T-helper 2 cell (primary cell): ENCODE measurements around the gene STK11.

Experiments
- DNase-seq, 5 experiments: peaks; one replicate each; pipeline versions ENCODE4 v3.0.0 to v3.0.0-alpha.2; 2012 to 2022

STK11 gene

GRCh38 chr19:1226522-1227303 lies 21.1 kb downstream of the STK11 start:
- DNase-seq: no peak

- DNase-seq: no peak
Observed at GRCh38 chr19:1227304-1228054, 21.9 kb downstream of the STK11 start.

- DNase-seq: no peak
Observed at GRCh38 chr19:1228161-1228957, 22.8 kb downstream of the STK11 start.

DNA sequence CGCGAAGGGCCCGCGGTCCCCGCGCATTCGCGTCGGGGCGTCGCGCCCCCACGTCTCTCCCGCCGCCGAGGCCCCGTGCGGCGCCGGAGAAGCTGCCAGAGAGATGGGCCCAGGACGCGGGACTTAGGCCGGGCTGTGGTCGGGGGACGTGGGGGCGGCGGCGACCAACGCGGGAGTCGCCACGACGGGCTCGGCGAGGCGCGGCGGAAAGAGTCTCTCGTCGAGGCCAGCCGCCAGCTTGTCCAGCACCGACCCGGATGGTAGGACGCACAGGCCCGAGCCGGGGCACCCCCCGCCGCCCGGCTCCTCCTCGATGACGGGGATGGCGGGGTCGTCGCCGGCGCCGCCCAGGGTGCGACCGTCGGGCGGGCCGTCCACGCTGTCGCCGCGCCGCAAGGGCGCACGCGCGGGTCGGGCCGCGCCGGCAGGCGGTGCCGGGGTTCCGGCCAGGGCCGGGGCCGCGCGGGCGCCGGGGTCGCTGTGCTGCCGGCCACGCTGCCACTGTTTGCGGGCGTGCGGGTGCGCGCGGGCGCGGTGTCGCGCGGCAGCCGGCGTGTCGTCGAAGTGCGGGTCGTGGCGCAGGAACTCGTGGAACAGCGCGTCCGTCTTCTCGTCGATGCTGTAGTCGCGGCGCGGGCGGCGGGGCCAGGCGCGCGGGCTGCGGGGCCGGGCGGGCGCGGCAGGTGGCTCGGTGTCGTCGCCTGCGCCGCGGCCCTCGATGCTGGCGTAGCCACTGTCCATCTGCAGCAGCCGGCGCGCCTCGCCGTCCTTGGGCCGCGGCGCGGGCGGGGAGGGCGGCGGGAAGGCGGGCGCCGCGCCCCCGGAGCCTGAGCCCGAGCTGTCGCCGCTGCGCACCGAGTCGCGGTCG lies 23.7 kb downstream of the STK11 start:
- no peak for DNase-seq

DNA sequence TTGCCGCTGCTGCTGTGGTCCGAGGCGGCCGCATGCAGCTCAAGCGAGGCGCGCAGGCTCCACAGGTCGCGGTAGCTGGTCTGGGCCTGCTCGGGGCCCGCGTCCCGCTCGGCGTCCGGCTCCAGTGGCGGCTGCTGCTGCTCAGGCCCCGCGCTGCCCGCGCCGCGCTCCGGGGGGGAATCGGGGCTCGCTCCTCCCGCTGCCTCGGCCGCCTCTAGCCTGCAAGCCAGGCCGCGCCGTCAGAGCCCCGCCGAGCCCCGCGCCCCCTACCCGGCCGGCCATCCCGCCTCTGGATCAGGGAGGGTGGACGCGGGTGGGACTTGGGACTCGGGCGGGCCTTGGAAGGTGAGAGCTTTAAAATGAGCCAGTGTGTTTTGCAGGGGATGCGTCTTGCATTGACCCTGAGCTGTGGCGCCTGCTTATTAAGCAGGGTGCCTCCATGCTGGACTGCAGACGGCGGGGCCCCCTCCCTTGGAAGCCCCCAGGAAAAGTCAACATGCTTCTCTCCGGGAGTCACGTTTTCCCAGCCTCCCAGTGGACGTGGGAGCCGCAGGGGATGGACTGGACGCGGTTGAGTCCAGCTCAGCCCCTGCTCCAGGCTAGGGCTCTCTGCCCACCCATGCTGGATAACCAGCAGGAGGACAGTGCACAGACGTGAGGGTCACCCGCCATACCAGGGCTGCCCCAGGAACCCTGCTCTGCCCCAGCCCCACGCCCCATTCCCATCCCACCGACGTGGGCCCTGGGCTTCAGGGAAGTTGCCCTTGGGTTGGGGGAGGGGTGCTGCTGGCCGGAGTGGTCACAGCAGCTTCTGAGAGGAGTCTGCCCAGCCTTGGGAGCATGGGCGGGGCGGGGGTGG lies 24.6 kb downstream of the STK11 start:
- no peak for DNase-seq

DNA sequence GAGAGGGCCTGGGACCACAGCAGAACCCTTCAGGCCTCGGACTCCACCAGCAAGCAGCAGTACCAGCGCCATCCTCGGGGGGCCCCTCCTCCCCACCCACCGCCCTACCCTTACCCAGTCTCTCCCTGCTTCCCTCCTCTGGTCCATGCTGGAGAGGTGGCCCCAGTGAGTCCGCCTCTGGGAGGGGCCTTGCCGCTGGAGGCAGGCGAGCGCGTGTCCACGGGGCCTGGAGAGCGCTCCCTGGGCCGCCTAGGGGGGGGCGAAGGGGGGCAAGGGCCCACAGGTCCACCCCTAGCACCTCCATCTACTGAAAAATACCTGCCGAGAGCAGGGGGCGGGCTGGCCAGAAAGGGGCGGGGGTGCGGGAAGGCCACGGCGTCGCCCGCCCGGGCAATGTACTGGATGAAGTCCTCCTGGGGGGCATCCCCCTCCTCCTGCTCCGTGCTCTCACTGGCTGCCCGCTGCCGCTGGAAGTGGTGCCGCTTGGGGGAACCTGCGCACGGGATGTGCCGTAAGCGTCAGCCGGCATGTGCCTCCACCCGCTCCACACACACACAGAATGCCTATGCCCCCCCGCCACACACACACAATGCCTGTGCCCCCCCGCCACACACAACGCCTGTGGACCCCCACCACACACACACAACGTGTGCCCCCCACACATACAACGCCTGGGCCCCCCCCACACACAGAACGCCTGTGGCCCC lies 25.4 kb downstream of the STK11 start:
- no peak for DNase-seq

- DNase-seq: no peak
Observed at GRCh38 chr19:1231729-1232637, 26.4 kb downstream of the STK11 start.

DNA sequence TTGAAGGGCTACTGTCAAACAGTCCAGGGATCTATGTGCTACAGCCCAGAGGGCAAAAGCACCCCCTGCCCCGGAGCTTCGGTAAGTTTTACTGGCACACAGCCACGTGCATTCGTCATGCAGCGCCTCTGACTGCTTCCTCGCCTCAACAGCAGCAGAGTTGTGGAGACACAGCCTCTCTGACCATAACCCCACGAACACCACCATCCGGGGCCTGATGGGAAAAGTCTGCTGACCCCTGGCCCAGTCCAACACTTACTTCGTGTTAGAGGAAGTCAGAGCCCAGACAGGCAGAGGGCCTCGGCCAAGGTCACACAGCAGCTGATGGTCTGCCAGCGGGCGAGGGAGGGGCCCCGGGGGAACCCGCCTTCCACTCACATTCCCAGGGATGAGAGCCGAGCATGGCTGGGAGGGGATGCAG lies 27.1 kb downstream of the STK11 start:
- DNase-seq: no peak

DNA sequence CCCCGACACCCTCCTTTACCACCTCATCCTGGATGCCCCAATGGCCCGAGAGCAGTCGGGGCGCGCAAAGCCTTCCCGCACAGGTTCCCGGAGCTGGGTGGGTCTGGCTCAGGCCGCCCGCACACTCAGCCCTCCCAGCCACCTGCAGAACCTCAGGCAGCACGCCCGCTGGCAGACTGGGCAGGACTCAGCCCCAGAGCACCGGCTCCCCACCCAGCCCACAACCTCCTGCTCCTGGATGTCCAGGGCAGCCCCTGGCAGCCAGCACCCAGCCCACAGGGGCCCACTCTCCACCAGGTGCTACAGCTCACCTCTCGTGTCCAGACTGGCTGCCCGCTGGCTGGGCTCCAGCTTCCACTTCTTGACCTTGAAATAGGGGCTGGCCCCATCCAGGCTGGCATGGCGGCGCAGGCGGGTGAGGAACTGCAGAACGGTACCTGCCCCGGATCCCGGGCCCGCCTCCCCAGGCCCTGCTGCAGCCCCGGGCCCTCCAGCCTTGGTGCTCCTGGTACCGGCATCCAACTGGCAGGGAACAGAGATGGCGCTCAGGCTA lies 27.6 kb downstream of the STK11 start:
- DNase-seq: no peak

- DNase-seq: no peak
Observed at GRCh38 chr19:1234051-1234954, 28.7 kb downstream of the STK11 start.

DNA sequence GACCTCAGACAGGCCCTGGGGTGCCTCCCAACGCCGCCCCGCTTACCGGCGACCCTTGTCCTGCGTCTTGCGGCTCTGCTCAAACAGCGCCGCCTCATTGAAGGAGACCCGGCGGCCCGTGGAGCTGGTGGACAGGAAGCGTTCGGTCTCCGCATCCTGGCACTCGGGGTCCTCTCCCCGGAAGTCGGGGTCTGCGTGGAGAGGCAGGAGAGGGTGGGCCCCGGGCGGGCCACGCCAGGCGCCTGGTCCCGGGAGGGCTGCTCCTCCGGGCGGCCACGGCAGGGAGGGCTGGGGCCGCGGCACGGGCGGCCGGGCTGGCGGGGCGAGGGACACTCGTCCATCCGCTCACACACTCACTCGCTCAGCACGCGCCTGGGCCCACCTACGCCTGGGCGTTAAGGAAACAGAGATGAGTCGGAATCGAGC lies 29.4 kb downstream of the STK11 start:
- DNase-seq: no peak

- no peak for DNase-seq
Observed at GRCh38 chr19:1235625-1236538, 30.3 kb downstream of the STK11 start.

GRCh38 chr19:1236576-1236975 lies 31.0 kb downstream of the STK11 start:
- DNase-seq: no peak

GRCh38 chr19:1237027-1237659 lies 31.6 kb downstream of the STK11 start:
- no peak for DNase-seq

- no peak for DNase-seq
Observed at GRCh38 chr19:1237754-1238368, 32.3 kb downstream of the STK11 start, which contains the start of gene CBARP. CBARP (minus strand) TSS chr19:1238005; CDS start chr19:1236100, 1,905 bp downstream.
